22Rv1 (cell line): ENCODE results near the gene SOCS2.

ENCODE experiments used
- ZFX ChIP-seq: fragments of 450-650 bp; IDR thresholded peaks from 2 replicates; pipeline ENCODE4 v1.6.1; 2017; ENCODE audit warnings: antibody characterized with exemption, borderline replicate concordance
- TF ChIP-seq, protein P1 (sequence below): fragments of 450-650 bp; IDR thresholded peaks from 2 replicates; pipeline ENCODE4 v1.5.1; 2017; ENCODE audit warnings: mild to moderate bottlenecking

DNA sequence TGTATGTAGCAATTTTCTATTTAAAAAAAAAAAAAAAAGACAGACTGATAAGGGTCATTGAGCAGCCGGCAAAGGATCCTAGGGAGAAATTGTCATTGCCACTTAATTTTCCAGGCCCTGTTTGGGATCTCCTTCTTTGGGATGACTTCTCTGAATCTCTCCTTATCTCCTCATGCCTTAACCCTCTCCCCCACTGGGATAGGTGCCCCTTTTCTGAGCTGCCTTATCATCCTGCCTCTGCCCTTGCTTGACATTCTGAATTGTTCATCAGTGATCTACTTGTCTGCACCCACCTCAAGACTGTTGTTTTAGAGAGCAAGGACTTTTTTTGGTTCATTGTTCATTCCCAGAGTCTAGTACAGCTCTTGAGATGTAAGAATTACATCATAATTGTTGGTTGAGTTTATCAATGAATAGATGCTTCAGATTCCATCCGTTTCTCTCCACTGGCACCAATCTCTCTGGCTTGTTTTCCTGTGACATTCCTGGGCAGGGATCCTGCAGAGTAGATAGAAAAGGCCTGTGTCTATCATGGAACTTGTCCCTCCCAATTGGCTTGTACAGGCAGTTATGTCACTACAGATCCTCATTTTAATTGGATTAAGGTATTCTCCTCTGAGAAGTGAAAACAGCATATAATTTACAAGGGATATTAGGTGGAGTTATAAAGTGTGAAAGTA is 42.6 kb downstream of the SOCS2 start:
- TF ChIP-seq, protein P1, sequence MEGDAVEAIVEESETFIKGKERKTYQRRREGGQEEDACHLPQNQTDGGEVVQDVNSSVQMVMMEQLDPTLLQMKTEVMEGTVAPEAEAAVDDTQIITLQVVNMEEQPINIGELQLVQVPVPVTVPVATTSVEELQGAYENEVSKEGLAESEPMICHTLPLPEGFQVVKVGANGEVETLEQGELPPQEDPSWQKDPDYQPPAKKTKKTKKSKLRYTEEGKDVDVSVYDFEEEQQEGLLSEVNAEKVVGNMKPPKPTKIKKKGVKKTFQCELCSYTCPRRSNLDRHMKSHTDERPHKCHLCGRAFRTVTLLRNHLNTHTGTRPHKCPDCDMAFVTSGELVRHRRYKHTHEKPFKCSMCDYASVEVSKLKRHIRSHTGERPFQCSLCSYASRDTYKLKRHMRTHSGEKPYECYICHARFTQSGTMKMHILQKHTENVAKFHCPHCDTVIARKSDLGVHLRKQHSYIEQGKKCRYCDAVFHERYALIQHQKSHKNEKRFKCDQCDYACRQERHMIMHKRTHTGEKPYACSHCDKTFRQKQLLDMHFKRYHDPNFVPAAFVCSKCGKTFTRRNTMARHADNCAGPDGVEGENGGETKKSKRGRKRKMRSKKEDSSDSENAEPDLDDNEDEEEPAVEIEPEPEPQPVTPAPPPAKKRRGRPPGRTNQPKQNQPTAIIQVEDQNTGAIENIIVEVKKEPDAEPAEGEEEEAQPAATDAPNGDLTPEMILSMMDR = no peak
- no peak for TF ChIP-seq ZFX
